Stimulated activated CD8-positive, alpha-beta memory T cell treated with anti-CD3 and anti-CD28 coated beads, Interleukin-15, amount 100 ng/mL, for 4 hours (primary cell): ENCODE results near the gene DNASE1.
"Not testable (repeated sequence)": the region's sequence is repeated elsewhere in the genome, so short reads cannot be mapped to it uniquely, and the experiment has no call there.

Experiments
- DNase-seq, 2 donors: peaks; one replicate each; pipeline ENCODE4 v3.0.0-alpha.2; 2020; ENCODE audit warnings: low read depth in 2 of 2

The DNASE1 gene, protein sequence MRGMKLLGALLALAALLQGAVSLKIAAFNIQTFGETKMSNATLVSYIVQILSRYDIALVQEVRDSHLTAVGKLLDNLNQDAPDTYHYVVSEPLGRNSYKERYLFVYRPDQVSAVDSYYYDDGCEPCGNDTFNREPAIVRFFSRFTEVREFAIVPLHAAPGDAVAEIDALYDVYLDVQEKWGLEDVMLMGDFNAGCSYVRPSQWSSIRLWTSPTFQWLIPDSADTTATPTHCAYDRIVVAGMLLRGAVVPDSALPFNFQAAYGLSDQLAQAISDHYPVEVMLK

DNA sequence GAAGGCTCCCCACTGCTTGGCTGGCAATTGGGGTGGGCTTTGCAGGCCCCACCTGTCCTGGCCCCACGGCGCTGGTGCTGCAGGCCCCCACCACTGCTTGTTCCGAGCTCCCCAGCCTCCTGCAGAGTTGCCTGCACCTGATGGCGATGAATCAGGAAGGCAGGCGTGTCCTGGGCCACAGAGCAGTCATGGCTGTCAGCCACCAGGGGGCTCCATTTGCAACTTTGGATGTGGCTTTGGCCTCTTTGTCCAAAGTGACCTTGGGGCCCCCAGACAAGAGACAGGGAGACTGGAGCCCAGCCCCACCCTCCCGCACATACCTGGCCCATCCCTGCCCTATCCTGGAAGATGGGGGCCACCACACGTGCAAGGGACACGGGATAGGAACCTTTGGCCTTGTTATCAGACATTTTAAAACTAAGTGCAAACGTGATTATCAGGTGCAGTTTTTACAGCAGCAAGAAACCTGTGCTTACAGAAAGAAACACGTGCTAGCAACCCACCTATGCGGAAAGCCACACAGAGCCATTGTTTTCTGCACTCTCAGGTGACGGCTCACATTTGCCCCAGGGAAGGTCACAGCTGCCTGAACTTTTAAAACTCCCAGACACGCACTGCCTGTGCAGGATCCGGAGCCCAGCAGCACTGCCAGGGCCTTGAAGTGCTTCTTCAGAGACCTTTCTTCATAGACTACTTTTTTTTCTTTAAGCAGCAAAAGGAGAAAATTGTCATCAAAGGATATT is at the start of gene DNASE1:
TSS of gene DNASE1 (plus strand) at position 443 of the 743 bp plus-strand sequence. CDS start 683 bp downstream, outside the sequence.
- peak in 1 of 2 donors; percentile 6 for DNase-seq

DNA sequence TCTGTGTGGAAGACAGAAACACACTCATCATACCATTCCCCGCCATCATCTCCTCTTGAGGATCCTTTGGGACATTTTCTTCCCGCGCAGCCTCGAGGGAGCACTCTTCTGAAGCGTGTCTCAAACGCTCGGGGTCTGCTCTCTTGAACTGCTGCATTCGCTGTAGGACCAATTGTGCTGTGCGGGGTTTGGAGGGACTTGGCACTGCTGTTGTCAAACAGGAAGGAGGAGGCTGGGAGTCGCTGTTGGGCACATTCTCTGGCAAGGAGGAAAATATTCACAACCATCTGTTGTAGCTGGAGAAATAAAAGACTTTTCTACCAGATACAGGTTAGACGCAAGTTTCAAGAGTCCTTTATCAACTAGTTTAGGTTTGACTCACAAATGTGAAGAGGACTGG is 48.0 kb upstream of the DNASE1 start:
- DNase-seq = no peak

DNA sequence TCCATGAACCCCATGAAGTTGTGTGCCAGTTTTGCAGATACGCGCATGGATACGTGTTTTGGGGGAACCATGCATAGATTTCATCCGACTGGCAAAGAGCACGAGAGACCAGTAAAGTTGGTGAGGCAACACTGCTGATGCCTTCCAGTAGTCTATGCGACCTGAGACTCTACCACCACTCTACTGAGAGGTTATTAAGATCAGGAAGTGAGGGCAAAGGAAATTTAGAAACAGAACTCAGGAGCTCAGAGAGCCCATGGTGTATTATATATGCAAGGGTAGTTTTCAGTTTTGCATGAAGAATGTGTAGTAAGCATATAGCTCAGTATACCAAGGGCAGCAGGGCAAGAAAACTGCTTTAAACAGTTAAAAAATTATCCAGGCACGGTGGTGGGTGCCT is 47.3 kb upstream of the DNASE1 start:
- no peak for DNase-seq

DNA sequence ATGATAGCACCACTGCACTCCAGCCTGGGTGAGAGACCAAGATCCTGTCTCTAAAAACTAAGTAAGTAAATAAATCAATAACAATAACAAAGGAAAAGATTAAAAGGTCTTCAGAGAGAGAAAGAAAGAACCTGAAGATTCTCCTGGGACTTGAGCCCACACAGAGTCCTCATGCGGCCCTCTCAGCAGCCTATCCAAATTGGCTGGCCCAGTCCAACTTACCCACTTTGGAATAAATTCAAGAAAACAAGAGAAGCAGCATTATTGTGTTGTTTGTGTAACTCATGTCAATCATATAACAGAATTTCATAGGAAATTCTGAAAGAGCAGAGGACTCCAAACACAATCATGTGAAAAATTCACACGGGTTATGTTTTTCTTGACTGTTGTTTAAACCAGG is 46.9 kb upstream of the DNASE1 start:
- no peak for DNase-seq

DNA sequence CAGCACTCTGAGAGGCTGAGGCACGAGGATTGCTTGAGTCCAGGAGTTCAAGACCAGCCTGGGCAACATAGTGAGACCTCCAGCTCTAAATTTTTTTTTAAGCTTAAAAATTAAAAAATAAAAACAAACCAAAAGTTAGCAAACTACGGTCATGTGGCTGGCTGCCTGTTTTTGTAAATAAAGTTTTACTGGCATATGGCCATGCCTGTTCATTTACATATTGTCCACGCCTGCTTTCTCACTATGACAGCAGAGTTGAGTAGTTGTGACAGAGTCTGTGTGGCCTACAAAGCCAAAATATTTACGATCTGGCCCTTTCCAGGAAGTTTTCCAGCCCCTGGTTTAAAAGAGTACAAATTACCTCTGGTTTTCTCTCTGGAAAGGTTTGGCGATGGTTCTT is 46.4 kb upstream of the DNASE1 start:
- DNase-seq = no peak

DNA sequence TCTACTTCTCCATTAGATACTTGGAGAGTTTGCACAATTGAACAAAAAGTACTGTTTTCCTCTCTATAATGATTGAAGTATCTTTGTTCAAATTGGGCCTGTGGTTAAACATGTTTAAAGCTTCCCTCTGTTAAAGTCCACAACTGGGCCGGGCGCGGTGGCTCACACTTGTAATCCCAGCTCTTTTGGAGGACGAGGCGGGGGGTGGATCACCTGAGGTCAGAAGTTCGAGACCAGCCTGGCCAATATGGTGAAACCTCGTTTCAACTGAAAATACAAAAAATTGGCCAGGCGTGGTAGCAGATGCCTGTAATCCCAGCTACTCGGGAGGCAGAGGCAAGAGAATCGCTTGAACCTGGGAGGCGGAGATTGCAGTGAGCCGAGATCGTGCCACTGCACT is 45.5 kb upstream of the DNASE1 start:
- not testable (repeated sequence) for DNase-seq

DNA sequence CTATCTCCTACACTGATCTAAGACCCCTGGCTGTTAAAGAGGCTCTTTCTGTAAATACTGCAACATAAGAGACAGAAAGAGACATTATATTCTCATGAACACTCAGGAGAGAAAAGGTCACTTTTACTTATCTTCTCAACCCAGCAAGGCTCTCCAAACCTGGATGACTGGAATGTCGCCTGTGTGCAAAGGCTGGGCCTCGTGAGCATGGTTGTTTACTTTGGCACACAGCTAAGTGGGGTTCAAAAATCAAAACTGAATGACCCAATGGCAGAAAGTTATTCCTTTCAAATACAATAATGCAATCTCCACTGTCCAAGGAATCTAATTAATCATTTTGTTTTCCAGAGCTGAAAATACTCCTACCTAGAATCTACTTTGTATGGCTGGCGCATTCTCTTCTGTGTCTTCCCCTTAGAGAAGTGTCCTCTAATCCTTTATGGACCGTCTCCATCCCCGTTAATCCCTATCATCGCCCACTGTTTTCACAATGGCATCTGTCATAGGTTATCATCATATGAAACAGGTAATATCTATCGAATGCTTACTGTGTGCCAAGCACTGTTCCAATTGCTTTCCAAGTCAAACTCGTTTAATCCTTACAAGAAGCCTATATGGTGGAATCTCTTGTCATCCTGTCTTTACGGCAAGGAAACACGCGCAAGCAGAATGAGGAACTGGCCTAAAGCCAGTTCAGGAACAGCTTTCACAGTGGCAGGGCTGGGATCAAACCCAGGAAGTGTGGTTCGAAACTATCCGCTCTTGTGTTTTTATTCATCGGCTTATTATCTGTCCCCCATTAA is 44.4 kb upstream of the DNASE1 start:
- no peak for DNase-seq

DNA sequence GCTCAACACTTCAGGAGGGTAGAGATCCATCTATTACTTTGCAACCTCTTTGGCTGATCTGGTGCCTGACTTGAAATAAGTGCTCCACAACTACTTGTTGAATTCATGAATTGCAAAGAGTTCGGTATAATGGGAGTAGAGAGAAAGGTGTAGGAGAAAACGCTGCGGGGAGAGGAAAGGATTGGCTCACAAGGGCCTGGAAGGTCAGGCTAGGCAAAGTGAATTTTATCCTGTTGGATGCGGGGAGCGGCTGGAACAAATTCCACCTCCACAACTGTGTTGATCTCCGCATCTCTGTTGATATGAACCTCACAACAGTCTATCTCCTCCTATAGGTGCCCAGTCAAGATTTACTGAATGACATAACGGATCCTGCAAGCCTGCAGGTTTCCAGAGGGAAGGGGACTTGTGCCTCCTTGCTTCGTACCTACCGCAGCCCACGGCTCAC is 43.8 kb upstream of the DNASE1 start:
- DNase-seq = no peak

DNA sequence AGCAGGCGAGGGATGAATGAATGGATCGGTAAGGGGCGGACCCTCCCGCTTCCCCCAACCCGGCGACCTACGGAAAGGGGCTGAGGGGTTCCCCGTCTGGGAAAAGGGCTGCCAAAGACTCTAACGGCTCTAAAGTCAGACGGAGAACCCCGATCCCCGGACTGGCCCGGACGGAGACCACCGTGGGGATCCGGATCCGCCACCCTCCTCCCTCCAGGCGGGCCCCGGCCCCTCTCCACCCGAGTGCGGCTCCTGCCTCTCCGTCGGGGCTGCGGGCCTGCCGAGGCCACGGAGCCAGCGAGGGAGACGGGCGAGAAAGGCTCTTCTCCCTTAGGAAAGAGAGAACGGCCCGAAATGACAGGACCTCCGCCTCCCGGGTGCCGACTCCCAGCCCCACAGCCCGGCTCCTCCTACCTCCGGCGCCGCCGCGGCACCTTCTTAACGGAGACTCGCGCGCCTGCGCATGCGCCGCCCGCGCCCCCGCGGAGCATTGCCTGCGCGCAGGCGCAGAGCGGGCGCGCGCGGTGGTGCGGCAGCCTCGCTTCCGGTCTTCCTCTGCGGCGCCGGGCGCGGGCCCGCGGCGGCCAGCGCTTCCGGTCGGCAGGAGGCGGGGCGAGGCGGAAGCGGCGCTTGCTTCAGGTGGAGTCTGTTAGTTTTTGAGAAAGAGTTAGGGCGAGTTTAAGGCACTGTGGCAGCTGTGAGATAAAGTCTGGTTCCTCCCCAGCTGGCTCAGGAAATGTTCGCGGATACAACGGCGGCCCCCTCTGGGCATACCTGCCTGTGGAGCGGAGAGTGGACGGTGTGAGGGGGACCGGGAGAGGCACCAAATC is 43.1 kb upstream of the DNASE1 start, which contains the start of gene SLX4:
TSS of gene SLX4 (minus strand) at position 461 of the 830 bp plus-strand sequence. CDS start 2,642 bp downstream, outside the sequence.
- peak; percentile 76 to 86 for DNase-seq

DNA sequence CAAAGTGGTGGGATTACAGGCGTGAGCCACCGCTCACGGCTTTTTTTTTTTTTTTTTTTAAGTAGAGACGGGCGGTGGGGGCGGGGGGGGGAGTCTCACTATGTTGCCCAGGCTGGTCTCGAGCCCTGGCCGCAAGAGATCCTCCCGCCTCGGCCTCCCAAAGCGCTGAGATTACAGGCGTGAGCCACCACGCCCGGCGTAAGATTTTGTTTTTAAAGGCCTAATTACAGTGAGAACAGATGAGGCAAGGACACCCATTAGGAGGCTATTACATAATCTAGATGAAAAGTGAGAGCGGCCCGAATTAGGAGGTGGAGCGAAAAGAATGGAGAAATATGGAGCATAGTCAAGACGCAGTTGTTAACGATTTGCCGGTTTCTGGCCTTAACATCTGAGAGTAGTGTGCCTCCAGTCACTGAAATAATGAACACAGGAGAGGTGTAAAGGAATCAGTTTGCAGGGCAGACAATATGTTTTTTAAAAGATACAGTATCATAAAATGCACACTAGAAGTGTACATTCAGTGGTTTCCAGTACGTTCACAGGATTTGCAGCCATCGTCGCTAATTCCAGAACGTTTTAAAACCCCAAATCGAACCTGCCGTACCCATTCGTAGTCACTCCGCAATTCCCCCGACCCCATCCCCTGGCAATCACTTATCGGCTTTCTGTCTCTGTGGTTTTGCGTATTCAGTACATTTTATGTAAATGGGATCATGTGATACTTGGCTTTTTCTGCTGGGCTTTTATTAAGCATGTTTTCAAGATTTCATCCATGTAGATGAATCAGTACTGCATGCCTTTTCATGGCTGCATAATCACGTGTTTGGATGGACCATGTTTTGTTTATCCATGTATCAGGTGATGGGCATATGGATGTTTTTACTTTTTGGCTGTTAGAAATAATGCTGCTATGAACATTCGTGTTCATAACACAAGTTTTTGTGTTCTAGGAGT is 41.7 kb upstream of the DNASE1 start:
- DNase-seq = no peak

DNA sequence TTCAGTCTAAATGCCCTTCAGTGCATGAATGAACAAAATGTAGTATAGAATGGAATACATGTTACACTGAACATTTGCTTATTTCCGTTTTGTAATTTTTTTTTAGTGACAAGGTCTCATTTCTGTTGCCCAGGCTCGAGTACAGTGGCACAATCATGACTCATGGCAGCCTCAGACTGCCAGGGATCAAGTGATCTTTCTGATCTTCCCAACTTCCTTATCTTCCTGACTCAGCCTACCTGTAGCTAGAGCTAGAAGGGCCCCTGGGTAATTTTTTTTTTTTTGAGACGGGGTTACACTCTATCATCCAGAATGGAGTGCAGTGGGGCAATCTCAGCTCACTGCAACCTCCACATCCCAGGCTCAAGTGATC is 35.7 kb upstream of the DNASE1 start:
- no peak for DNase-seq

DNA sequence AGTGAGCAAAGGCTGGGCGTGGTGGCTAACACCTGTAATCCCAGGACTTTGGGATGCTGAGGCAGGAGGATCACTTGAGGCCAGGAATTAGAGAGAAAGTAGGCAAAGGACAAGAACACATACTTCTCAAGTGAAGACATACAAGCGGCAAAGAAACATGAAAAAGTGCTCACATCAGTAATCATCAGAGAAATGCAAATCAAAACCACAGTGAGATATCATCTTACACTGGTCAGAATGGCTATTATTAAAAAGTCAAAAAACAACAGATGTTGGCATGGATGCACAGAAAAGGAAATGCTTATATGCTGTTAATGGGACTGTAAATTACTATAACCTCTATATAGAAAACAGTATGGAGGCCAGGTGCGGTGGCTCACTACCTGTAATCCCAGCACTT is 30.8 kb upstream of the DNASE1 start:
- DNase-seq = no peak

DNA sequence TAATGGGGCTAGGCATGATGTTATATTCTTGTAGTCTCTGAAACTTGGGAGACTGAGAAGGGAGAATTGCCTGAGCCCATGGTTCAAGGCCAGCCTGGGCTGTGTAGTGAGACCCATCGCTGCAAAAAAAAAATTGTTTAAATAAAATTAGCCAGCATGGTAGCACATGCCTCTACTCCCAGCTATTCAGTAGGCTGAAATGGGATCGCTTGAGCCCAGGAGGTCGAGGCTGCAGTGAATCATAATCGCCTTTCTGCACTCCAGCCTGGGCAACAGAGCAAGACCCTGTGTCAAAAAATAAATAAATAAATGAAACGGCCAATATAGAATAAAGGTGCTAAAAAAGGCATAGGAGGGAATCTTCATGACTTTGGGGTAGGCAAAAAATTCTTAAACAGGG is 29.2 kb upstream of the DNASE1 start:
- no peak for DNase-seq

DNA sequence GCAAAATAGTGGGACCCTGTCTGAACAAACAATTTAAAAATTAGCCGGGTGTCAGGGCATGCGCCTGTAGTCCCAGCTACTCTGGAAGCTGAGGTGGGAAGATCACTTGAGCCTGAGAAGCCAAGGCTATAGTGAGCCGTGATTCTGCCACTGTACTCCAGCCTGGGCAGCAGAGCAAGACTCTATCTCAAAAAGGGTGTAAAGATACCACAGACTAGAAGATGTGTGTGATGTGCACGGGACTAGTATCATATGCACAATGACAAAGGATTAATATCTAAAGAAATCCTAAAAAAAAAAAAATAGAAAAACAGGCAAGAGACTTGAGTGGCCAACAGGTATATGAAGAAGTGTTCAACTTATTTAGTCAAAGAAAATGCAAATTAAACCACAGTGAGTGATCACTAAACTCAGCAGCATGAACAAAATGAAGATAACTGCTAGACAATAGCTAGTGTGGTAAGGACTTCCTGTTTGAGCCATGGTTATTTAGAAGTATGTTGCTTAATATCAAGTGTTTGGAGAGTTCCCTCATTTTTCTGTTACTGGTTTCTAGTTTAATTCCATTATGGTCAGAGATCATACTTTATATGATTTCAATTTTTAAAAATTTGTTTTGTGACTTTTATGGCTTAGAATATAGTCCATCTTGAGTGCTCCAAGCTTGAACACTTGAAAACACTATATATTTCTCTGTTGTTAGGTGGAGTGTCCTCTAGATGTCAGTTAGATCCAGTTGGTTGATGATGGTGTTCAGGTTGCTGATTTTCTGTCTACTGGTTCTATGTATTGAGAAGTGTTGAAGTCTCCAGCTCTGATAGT is 28.4 kb upstream of the DNASE1 start:
- no peak for DNase-seq

DNA sequence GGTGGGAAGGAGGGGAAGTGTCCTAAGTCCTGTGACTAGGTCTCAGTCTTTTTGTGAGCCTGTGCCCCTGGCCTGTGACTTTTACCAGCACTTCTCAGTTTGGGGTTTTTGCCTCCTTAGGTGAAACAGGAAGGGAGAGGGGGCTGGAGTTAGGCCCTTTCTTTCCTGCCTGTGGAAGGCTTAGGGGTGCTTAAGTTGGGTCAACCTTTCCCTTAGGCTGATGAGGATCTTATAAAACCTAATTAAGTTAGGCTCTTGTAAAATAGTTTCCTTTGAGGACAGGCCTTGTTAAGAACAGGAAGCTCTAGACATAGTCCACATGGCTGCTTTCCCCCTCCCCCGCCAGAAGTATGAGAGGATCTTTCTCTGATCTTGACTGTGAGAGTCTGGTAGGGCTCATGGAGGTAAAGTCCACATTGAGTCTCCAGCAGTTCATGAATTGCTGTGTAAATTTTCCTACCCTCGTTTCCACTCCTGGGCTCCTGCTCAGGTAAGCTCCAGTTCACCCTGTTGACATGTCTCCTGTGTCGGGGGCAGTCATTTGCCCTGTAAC is 17.0 kb upstream of the DNASE1 start:
- no peak for DNase-seq

DNA sequence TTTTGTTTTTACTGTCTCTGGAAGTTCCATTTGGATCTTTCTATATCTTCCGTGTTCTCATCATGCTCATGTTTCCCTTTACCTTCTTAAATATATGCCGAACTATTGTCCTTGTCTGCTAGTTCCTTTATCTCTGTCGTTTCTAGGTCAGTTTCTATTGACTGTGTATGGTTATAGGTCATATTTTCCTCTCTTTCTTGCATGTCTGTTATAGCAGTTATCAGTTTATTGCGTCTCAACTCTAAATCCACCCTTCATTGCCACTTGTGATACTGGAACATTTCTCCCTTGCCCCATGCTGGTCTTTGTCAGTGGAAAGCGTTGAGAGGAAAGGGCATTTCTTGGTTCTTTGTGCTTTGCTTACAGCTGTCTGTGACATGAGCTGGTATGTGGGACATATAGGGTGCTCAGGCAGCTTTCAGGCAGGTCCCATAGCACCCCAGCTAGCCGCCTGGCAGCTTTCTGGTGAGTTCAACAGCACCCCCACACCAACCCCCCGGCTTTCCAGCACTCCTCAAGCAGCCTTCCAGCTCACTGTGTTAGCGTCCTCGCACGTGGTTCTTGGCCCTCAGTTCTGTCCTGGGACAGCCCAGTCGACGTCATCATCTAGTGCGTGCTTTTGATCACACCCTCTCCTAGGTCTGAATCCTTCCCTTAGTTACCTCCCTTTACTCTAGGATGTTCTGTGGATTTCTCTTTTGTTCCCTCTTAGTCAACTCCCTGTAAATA is 15.4 kb upstream of the DNASE1 start:
- no peak for DNase-seq

DNA sequence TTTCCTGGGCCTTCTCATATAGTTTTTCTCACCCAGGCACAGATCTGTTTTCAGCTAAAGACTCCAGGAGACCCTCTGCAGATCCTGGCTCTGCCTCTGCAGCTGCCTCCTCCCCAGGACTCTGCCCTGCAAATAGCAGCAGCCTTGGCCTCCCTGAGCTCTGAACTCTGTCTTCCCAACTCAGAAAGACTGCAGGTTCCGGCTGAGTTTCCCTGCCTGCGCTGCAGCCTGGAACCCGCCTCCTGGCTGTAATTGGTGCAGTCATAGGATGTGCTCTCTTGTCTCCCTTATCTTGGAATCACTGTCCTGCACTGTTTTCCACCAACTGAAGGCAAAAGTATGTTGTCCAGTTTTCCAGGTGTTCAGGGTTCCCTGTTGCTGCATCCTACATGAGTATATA is 14.3 kb upstream of the DNASE1 start:
- DNase-seq = no peak
